WTC11 (cell line): ENCODE results near the gene SPEM3. TPM values are rescaled to one million over a fixed set of nuclear protein-coding genes. Genes with fewer than 3 reads are reported as not detected.
A peak's percentile ranks its signal among the peaks of the same experiment; 100 is the strongest.

Source experiments
- ATAC-seq: fragments of 200-7000 bp; cut with Tn5 transposase; 2 replicates; pipeline ENCODE4 v1.10.0; 2021; ENCODE audit warnings: mild to moderate bottlenecking, moderate library complexity
- CTCF ChIA-PET: fragments of 300-600 bp; sonication (Branson Sonifier 250); formaldehyde crosslinking; loops from one replicate; lab custom pipeline; 2021; ENCODE audit warnings: antibody characterized with exemption; lab: Charles Lee
- POLR2A ChIA-PET: fragments of 350-600 bp; sonication (Branson Sonifier 250); formaldehyde crosslinking; loops from one replicate; lab custom pipeline; 2021; ENCODE audit warnings: antibody characterized with exemption; lab: Charles Lee
- DNase-seq: peaks from one replicate; pipeline ENCODE4 v3.0.0; 2021; ENCODE audit warnings: low spot score
- H3K27ac Mint-ChIP-seq: 2 replicates; pipeline ENCODE4 v1.8.0; 2021; ENCODE audit warnings: mixed read lengths
- H3K27me3 Mint-ChIP-seq: 2 replicates; pipeline ENCODE4 v1.8.0; 2021; ENCODE audit warnings: low read depth, mild to moderate bottlenecking, moderate library complexity, mixed read lengths
- H3K36me3 Mint-ChIP-seq: 2 replicates; pipeline ENCODE4 v1.8.0; 2021; ENCODE audit warnings: mixed read lengths
- H3K4me1 Mint-ChIP-seq: 2 replicates; pipeline ENCODE4 v1.8.0; 2022; ENCODE audit warnings: mixed read lengths
- H3K4me3 Mint-ChIP-seq: 2 replicates; pipeline ENCODE4 v1.8.0; 2021; ENCODE audit warnings: mild to moderate bottlenecking, moderate library complexity, mixed read lengths
- H3K9me3 Mint-ChIP-seq: 2 replicates; pipeline ENCODE4 v1.8.0; 2021; ENCODE audit warnings: mixed read lengths
- CREB1 ChIP-seq: sonication (generic); formaldehyde crosslinking; IDR thresholded peaks from 2 replicates; pipeline ENCODE4 v1.8.0; 2023; ENCODE audit warnings: mild to moderate bottlenecking, missing genetic modification reagents
- ELF4 ChIP-seq: sonication (generic); formaldehyde crosslinking; IDR thresholded peaks from 2 replicates; pipeline ENCODE4 v1.8.1; 2022; ENCODE audit warnings: low read depth, mild to moderate bottlenecking, moderate library complexity, missing genetic modification reagents
- ETV6 ChIP-seq: sonication (generic); formaldehyde crosslinking; IDR thresholded peaks from 2 replicates; pipeline ENCODE4 v1.8.1; 2022; ENCODE audit warnings: mild to moderate bottlenecking, missing genetic modification reagents
- FOXJ3 ChIP-seq: sonication (generic); formaldehyde crosslinking; IDR thresholded peaks from 2 replicates; pipeline ENCODE4 v1.9.0; 2021; ENCODE audit warnings: missing genetic modification reagents, mild to moderate bottlenecking, borderline replicate concordance
- GRHL2 ChIP-seq: fragments of 250-450 bp; sonication (Bioruptor Pico); IDR thresholded peaks from 2 replicates; pipeline ENCODE4 v1.8.0; 2022; ENCODE audit warnings: mild to moderate bottlenecking, moderate library complexity; ENCODE audit not compliant: insufficient replicate concordance, severe bottlenecking
- HMGA2 ChIP-seq: fragments of 250-450 bp; sonication (Bioruptor Pico); IDR thresholded peaks from 2 replicates; pipeline ENCODE4 v1.4.0; 2021; ENCODE audit warnings: mild to moderate bottlenecking, moderate library complexity
- KAT7 ChIP-seq: sonication (generic); formaldehyde crosslinking; IDR thresholded peaks from 2 replicates; pipeline ENCODE4 v1.8.1; 2023; ENCODE audit warnings: missing genetic modification reagents, mild to moderate bottlenecking, borderline replicate concordance
- RELA ChIP-seq: sonication (generic); formaldehyde crosslinking; IDR thresholded peaks from 2 replicates; pipeline ENCODE4 v1.8.1; 2022; ENCODE audit warnings: missing genetic modification reagents, mild to moderate bottlenecking, borderline replicate concordance
- SMAD3 ChIP-seq: sonication (generic); formaldehyde crosslinking; IDR thresholded peaks from 2 replicates; pipeline ENCODE4 v1.8.0; 2022; ENCODE audit warnings: missing genetic modification reagents, mild to moderate bottlenecking, borderline replicate concordance
- SMAD4 ChIP-seq: sonication (generic); formaldehyde crosslinking; IDR thresholded peaks from 2 replicates; pipeline ENCODE4 v1.8.0; 2022; ENCODE audit warnings: mild to moderate bottlenecking, missing genetic modification reagents
- ZNF219 ChIP-seq: sonication (generic); formaldehyde crosslinking; IDR thresholded peaks from 2 replicates; pipeline ENCODE4 v1.8.0; 2023; ENCODE audit warnings: missing genetic modification reagents, mild to moderate bottlenecking, borderline replicate concordance
- ZNF263 ChIP-seq: sonication (generic); formaldehyde crosslinking; IDR thresholded peaks from 2 replicates; pipeline ENCODE4 v1.8.1; 2022; ENCODE audit warnings: low read depth, mild to moderate bottlenecking, moderate library complexity, missing genetic modification reagents
- total RNA-seq: library from RNA; stranded (reverse); gene quantifications from 3 replicates; pipeline ENCODE4 v1.2.3, GENCODE V29; 2021
- TF ChIP-seq, protein P1 (sequence below): sonication (generic); formaldehyde crosslinking; IDR thresholded peaks from 2 replicates; pipeline ENCODE4 v1.8.0; 2023; ENCODE audit warnings: missing genetic modification reagents, mild to moderate bottlenecking, borderline replicate concordance
- TF ChIP-seq, protein P2 (sequence below): sonication (generic); formaldehyde crosslinking; IDR thresholded peaks from 2 replicates; pipeline ENCODE4 v1.8.1; 2023; ENCODE audit warnings: mild to moderate bottlenecking, missing genetic modification reagents
- TF ChIP-seq, protein P3 (sequence below): sonication (generic); formaldehyde crosslinking; IDR thresholded peaks from 2 replicates; pipeline ENCODE4 v1.8.1; 2023; ENCODE audit warnings: mild to moderate bottlenecking, missing genetic modification reagents, moderate library complexity
- TF ChIP-seq, protein P4 (sequence below): fragments of 250-450 bp; sonication (Bioruptor Pico); IDR thresholded peaks from 2 replicates; pipeline ENCODE4 v1.9.0; 2021; ENCODE audit warnings: mild to moderate bottlenecking, borderline replicate concordance
- TF ChIP-seq, protein P5 (sequence below): sonication (generic); formaldehyde crosslinking; IDR thresholded peaks from 2 replicates; pipeline ENCODE4 v1.8.1; 2023; ENCODE audit warnings: mild to moderate bottlenecking, missing genetic modification reagents
- TF ChIP-seq, protein P6 (sequence below): fragments of 250-450 bp; sonication (Bioruptor Pico); IDR thresholded peaks from 2 replicates; pipeline ENCODE4 v1.9.0; 2021; ENCODE audit warnings: mild to moderate bottlenecking
- TF ChIP-seq, protein P7 (sequence below): sonication (generic); formaldehyde crosslinking; IDR thresholded peaks from 2 replicates; pipeline ENCODE4 v1.8.1; 2022; ENCODE audit warnings: low read depth, mild to moderate bottlenecking, moderate library complexity, missing genetic modification reagents, borderline replicate concordance

SPEM3 gene
- total RNA-seq, 1 experiment from 2014 or later = not detected

DNA sequence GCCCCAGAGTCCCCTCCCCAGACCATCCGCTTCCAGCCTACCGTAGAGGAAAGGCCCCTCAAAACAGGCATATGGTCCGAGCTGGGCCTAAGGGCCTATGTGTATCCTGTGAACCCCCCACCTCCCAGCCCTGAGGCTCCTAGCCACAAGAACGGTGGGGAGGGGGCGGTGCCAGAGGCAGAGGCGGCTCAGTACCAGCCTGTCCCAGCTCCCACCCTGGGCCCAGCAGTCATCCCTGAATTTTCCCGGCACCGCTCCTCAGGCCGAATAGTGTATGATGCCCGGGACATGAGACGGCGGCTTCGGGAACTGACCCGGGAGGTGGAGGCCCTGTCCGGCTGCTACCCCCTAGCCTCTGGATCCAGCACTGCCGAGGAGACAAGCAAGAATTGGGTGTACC is 7.5 kb upstream of the SPEM3 start (continued):
- TF ChIP-seq, protein P1, sequence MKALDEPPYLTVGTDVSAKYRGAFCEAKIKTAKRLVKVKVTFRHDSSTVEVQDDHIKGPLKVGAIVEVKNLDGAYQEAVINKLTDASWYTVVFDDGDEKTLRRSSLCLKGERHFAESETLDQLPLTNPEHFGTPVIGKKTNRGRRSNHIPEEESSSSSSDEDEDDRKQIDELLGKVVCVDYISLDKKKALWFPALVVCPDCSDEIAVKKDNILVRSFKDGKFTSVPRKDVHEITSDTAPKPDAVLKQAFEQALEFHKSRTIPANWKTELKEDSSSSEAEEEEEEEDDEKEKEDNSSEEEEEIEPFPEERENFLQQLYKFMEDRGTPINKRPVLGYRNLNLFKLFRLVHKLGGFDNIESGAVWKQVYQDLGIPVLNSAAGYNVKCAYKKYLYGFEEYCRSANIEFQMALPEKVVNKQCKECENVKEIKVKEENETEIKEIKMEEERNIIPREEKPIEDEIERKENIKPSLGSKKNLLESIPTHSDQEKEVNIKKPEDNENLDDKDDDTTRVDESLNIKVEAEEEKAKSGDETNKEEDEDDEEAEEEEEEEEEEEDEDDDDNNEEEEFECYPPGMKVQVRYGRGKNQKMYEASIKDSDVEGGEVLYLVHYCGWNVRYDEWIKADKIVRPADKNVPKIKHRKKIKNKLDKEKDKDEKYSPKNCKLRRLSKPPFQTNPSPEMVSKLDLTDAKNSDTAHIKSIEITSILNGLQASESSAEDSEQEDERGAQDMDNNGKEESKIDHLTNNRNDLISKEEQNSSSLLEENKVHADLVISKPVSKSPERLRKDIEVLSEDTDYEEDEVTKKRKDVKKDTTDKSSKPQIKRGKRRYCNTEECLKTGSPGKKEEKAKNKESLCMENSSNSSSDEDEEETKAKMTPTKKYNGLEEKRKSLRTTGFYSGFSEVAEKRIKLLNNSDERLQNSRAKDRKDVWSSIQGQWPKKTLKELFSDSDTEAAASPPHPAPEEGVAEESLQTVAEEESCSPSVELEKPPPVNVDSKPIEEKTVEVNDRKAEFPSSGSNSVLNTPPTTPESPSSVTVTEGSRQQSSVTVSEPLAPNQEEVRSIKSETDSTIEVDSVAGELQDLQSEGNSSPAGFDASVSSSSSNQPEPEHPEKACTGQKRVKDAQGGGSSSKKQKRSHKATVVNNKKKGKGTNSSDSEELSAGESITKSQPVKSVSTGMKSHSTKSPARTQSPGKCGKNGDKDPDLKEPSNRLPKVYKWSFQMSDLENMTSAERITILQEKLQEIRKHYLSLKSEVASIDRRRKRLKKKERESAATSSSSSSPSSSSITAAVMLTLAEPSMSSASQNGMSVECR (CRISPR knock-in tag) = no peak
- TF ChIP-seq, protein P2, sequence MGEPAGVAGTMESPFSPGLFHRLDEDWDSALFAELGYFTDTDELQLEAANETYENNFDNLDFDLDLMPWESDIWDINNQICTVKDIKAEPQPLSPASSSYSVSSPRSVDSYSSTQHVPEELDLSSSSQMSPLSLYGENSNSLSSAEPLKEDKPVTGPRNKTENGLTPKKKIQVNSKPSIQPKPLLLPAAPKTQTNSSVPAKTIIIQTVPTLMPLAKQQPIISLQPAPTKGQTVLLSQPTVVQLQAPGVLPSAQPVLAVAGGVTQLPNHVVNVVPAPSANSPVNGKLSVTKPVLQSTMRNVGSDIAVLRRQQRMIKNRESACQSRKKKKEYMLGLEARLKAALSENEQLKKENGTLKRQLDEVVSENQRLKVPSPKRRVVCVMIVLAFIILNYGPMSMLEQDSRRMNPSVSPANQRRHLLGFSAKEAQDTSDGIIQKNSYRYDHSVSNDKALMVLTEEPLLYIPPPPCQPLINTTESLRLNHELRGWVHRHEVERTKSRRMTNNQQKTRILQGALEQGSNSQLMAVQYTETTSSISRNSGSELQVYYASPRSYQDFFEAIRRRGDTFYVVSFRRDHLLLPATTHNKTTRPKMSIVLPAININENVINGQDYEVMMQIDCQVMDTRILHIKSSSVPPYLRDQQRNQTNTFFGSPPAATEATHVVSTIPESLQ (CRISPR knock-in tag) = no peak
- no peak for TF ChIP-seq FOXJ3 (CRISPR knock-in tag)
- TF ChIP-seq, protein P3, sequence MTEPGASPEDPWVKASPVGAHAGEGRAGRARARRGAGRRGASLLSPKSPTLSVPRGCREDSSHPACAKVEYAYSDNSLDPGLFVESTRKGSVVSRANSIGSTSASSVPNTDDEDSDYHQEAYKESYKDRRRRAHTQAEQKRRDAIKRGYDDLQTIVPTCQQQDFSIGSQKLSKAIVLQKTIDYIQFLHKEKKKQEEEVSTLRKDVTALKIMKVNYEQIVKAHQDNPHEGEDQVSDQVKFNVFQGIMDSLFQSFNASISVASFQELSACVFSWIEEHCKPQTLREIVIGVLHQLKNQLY (CRISPR knock-in tag) = no peak
- no peak for TF ChIP-seq ELF4 (CRISPR knock-in tag)
- TF ChIP-seq, protein P4, sequence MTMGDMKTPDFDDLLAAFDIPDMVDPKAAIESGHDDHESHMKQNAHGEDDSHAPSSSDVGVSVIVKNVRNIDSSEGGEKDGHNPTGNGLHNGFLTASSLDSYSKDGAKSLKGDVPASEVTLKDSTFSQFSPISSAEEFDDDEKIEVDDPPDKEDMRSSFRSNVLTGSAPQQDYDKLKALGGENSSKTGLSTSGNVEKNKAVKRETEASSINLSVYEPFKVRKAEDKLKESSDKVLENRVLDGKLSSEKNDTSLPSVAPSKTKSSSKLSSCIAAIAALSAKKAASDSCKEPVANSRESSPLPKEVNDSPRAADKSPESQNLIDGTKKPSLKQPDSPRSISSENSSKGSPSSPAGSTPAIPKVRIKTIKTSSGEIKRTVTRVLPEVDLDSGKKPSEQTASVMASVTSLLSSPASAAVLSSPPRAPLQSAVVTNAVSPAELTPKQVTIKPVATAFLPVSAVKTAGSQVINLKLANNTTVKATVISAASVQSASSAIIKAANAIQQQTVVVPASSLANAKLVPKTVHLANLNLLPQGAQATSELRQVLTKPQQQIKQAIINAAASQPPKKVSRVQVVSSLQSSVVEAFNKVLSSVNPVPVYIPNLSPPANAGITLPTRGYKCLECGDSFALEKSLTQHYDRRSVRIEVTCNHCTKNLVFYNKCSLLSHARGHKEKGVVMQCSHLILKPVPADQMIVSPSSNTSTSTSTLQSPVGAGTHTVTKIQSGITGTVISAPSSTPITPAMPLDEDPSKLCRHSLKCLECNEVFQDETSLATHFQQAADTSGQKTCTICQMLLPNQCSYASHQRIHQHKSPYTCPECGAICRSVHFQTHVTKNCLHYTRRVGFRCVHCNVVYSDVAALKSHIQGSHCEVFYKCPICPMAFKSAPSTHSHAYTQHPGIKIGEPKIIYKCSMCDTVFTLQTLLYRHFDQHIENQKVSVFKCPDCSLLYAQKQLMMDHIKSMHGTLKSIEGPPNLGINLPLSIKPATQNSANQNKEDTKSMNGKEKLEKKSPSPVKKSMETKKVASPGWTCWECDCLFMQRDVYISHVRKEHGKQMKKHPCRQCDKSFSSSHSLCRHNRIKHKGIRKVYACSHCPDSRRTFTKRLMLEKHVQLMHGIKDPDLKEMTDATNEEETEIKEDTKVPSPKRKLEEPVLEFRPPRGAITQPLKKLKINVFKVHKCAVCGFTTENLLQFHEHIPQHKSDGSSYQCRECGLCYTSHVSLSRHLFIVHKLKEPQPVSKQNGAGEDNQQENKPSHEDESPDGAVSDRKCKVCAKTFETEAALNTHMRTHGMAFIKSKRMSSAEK (CRISPR knock-in tag) = no peak
- no peak for TF ChIP-seq CREB1
- TF ChIP-seq, protein P5, sequence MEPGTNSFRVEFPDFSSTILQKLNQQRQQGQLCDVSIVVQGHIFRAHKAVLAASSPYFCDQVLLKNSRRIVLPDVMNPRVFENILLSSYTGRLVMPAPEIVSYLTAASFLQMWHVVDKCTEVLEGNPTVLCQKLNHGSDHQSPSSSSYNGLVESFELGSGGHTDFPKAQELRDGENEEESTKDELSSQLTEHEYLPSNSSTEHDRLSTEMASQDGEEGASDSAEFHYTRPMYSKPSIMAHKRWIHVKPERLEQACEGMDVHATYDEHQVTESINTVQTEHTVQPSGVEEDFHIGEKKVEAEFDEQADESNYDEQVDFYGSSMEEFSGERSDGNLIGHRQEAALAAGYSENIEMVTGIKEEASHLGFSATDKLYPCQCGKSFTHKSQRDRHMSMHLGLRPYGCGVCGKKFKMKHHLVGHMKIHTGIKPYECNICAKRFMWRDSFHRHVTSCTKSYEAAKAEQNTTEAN (CRISPR knock-in tag) = no peak

DNA sequence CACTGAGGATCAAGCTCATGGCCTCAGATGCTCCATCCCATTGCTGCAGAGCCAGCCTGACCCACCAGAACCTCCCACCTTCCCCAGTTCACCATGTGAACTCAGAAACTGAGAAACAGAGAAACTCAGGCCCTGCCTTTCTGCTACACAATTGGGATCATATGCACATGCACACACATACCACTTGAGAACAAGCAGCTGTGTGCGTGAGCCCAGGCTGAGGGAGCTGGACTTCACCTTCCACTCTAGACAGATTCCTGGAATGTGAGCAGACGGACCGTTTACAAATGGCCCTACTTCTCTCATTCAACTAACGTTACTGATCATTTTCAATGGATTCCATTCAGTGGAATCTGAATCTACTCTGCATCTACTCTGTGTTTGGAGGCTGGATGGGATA is 5.0 kb upstream of the SPEM3 start:
- H3K9me3 Mint-ChIP-seq = no peaks in the 10 kb centered on the region
- H3K27me3 Mint-ChIP-seq = no peaks in the 10 kb centered on the region
- DNase-seq (no peak), ATAC-seq (no peak)
- no peaks in the 10 kb centered on the region for H3K36me3 Mint-ChIP-seq
- H3K27ac Mint-ChIP-seq = 0 out of 2 replicates have a peak overlapping the region, but pooled peaks have one; percentile 22
- POLR2A ChIA-PET = interaction anchor here (0.8 to 1.1 kb wide), 3 partner anchors 10 to 71 kb away, joined by 3 to 4 read pairs (median 4); no protein-coding TSS in a partner anchor
- no peak overlapping the region for H3K4me3 Mint-ChIP-seq
- CTCF ChIA-PET = interaction anchor here (1.3 to 3.3 kb wide), 4 partner anchors 12 to 67 kb away, joined by 3 to 8 read pairs (median 6); partner anchors contain the start of genes PLSCR3 and TMEM102
- peaks cover 10% of the 10 kb centered on the region for H3K4me1 Mint-ChIP-seq
- no peak for TF ChIP-seq ZNF219 (CRISPR knock-in tag)
- no peak for TF ChIP-seq ETV6 (CRISPR knock-in tag)
- no peak for TF ChIP-seq RELA (CRISPR knock-in tag)
- TF ChIP-seq KAT7 (CRISPR knock-in tag) = no peak
- TF ChIP-seq SMAD4 (CRISPR knock-in tag) = no peak
- TF ChIP-seq ZNF263 = no peak
- no peak for TF ChIP-seq SMAD3 (CRISPR knock-in tag)
- TF ChIP-seq, protein P6, sequence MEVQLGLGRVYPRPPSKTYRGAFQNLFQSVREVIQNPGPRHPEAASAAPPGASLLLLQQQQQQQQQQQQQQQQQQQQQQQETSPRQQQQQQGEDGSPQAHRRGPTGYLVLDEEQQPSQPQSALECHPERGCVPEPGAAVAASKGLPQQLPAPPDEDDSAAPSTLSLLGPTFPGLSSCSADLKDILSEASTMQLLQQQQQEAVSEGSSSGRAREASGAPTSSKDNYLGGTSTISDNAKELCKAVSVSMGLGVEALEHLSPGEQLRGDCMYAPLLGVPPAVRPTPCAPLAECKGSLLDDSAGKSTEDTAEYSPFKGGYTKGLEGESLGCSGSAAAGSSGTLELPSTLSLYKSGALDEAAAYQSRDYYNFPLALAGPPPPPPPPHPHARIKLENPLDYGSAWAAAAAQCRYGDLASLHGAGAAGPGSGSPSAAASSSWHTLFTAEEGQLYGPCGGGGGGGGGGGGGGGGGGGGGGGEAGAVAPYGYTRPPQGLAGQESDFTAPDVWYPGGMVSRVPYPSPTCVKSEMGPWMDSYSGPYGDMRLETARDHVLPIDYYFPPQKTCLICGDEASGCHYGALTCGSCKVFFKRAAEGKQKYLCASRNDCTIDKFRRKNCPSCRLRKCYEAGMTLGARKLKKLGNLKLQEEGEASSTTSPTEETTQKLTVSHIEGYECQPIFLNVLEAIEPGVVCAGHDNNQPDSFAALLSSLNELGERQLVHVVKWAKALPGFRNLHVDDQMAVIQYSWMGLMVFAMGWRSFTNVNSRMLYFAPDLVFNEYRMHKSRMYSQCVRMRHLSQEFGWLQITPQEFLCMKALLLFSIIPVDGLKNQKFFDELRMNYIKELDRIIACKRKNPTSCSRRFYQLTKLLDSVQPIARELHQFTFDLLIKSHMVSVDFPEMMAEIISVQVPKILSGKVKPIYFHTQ (CRISPR knock-in tag) = no peak
- TF ChIP-seq, protein P7, sequence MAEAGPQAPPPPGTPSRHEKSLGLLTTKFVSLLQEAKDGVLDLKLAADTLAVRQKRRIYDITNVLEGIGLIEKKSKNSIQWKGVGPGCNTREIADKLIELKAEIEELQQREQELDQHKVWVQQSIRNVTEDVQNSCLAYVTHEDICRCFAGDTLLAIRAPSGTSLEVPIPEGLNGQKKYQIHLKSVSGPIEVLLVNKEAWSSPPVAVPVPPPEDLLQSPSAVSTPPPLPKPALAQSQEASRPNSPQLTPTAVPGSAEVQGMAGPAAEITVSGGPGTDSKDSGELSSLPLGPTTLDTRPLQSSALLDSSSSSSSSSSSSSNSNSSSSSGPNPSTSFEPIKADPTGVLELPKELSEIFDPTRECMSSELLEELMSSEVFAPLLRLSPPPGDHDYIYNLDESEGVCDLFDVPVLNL (CRISPR knock-in tag) = no peak
- TF ChIP-seq GRHL2 = no peak
- no peak for TF ChIP-seq HMGA2 (CRISPR knock-in tag)
